Astrocyte (in vitro differentiated cells and primary cell): Measurements from ENCODE around the gene HCN3.

ENCODE experiments used
- CTCF ChIP-seq: IDR thresholded peaks from 2 replicates; pipeline ENCODE4 v1.5.1; 2011; ENCODE audit warnings: low read depth, mild to moderate bottlenecking, inconsistent platforms, low read length, moderate library complexity; ENCODE audit not compliant: insufficient read depth
- EZH2 ChIP-seq: IDR thresholded peaks from 2 replicates; pipeline ENCODE4 v1.6.1; 2012; ENCODE audit warnings: mild to moderate bottlenecking, low read length, inconsistent platforms; ENCODE audit not compliant: insufficient read depth

- TF ChIP-seq CTCF (no peak), EZH2 (no peak)
Observed at GRCh38 chr1:155245163-155245524, 32.1 kb upstream of the HCN3 start.
